ENCODE data around the gene SCN10A.

SCN10A gene

GRCh38 chr3:38828681-38829080, 12.7 kb upstream of the SCN10A start:
- Histone ChIP-seq H3K9ac (ENCODE audit: low read depth, low read length) (no peak overlapping the region), H3K27me3 (ENCODE audit: insufficient read depth, low read length) (no peaks in the 10 kb centered on the region), H3K36me3 (ENCODE audit: insufficient read depth, low read length) (no peaks in the 10 kb centered on the region), H3K4me1 (ENCODE audit: insufficient read depth, low read length) (peaks cover 4% of the 10 kb centered on the region; the same call in 1 of the 2 replicates), H3K9me3 (ENCODE audit: insufficient read depth, low read depth, low read length) (no peaks in the 10 kb centered on the region), H3K4me3 (ENCODE audit: low read length) (no peak overlapping the region), H3K27ac (ENCODE audit: low read depth, low read length) (no peak overlapping the region)
- 95% methylated on average over 4 of the region's 4 CpGs for WGBS

DNA sequence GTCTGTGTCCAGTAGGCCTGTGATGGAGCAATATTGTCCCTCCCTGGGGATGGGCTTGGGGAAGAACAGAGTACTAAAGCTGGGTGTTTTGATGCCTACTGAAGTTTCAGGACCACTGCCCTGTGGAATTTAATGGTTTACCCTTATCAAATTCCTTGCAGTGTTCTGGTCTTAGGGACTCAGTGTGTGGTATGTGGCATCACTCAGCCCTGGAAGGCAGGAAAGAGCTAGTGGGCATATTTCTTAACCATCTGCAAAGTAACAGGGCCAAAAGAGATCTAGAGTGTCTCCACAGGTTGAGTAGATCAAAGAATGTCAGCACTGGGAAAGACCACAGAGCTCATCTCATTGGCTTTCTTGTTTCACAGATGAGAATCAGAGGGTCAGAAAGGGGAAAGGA, 11.8 kb upstream of the SCN10A start:
- Histone ChIP-seq H3K9me3 (ENCODE audit: insufficient read depth, low read depth, low read length) (no peaks in the 10 kb centered on the region), H3K36me3 (ENCODE audit: insufficient read depth, low read length) (no peaks in the 10 kb centered on the region), H3K4me1 (ENCODE audit: insufficient read depth, low read length) (peaks cover 4% of the 10 kb centered on the region; the same call in 1 of the 2 replicates), H3K4me3 (ENCODE audit: low read length) (no peak overlapping the region), H3K27ac (ENCODE audit: low read depth, low read length) (no peak overlapping the region), H3K9ac (ENCODE audit: low read depth, low read length) (no peak overlapping the region), H3K27me3 (ENCODE audit: insufficient read depth, low read length) (no peaks in the 10 kb centered on the region)

GRCh38 chr3:38826001-38826400, 10.0 kb upstream of the SCN10A start:
- Histone ChIP-seq H3K9ac (ENCODE audit: low read depth, low read length) (no peak overlapping the region), H3K9me3 (ENCODE audit: insufficient read depth, low read depth, low read length) (no peaks in the 10 kb centered on the region), H3K27ac (ENCODE audit: low read depth, low read length) (no peak overlapping the region), H3K27me3 (ENCODE audit: insufficient read depth, low read length) (no peaks in the 10 kb centered on the region), H3K36me3 (ENCODE audit: insufficient read depth, low read length) (no peaks in the 10 kb centered on the region), H3K4me3 (ENCODE audit: low read length) (no peak overlapping the region), H3K4me1 (ENCODE audit: insufficient read depth, low read length) (peaks cover 4% of the 10 kb centered on the region; the same call in 1 of the 2 replicates)
- 95% methylated on average over 2 of the region's 2 CpGs for WGBS

DNA sequence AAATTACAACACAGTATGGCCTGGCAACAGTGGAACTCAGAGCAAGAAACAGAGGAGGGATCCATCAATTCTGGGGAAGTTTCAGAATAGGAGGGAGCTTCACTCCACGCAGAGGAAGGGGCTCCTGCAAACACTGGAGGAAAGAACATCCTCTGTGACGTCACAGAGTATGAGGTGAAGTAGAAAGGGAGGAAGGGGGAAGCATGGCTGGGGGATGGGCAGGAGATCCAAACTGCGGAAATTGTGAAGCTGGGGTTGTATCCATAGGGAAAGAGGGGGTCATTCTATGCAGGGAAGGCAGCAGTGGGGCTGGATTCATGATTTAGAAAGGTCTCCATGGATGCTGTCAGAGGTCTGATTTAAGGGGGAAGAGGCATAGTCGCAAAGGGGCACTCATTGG, 8.3 kb upstream of the SCN10A start:
- Histone ChIP-seq H3K36me3 (ENCODE audit: insufficient read depth, low read length) (no peaks in the 10 kb centered on the region), H3K9ac (ENCODE audit: low read depth, low read length) (no peak overlapping the region), H3K27ac (ENCODE audit: low read depth, low read length) (no peak overlapping the region), H3K4me3 (ENCODE audit: low read length) (no peak overlapping the region), H3K27me3 (ENCODE audit: insufficient read depth, low read length) (no peaks in the 10 kb centered on the region), H3K9me3 (ENCODE audit: insufficient read depth, low read depth, low read length) (no peaks in the 10 kb centered on the region), H3K4me1 (ENCODE audit: insufficient read depth, low read length) (peaks cover 4% of the 10 kb centered on the region; the same call in 1 of the 2 replicates)
- 89% methylated on average over 4 of the region's 4 CpGs for WGBS

DNA sequence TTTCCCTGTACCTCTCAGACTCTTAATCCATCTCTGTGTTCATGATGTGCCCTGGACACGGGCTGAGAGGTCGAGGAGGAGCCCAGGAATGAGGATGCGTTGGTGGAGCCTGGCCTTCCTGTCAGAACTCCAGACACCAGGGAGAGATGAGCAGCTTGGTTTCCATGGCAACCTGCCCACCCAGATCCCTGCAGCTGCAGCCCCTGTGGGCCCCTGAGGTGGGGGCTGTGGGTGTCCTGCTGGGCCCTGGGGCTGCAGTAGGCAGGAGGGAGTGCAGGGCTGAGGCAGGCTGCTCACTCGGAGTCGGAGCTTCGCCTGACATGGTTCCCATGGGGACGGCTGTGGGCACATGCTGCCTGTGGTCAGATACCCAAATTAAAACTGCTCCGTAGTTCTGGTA, 7.7 kb upstream of the SCN10A start:
- WGBS: 87% methylated on average over 8 of the region's 8 CpGs
- H3K9me3 ChIP-seq (ENCODE audit: insufficient read depth, low read depth, low read length): no peaks in the 10 kb centered on the region
- no peak overlapping the region for H3K9ac ChIP-seq (ENCODE audit: low read depth, low read length)
- no peaks in the 10 kb centered on the region for H3K4me1 ChIP-seq (ENCODE audit: insufficient read depth, low read length)
- no peak overlapping the region for H3K4me3 ChIP-seq (ENCODE audit: low read length)
- no peaks in the 10 kb centered on the region for H3K27me3 ChIP-seq (ENCODE audit: insufficient read depth, low read length)
- no peaks in the 10 kb centered on the region for H3K36me3 ChIP-seq (ENCODE audit: insufficient read depth, low read length)
- no peak overlapping the region for H3K27ac ChIP-seq (ENCODE audit: low read depth, low read length)

DNA sequence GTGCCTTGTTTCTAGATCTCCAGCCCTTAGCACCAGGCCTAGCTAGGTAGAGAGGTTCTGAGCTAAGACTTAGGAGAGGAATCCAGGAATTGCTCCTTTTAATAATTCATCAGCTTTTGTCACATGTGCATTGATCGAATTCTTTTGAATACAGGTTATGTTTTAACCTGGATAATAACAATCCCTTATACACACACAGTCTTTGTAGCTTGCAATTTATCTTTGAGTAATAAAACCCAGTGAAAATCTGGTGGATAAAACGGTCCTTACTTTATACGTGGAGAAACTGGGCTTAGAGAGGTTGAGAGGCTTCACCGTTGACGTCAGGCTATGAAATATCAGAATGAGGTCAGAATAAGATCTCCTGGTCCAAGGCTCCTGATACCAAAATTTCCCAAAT, 7.2 kb upstream of the SCN10A start:
- H3K4me1 ChIP-seq (ENCODE audit: insufficient read depth, low read length): no peaks in the 10 kb centered on the region
- H3K27me3 ChIP-seq (ENCODE audit: insufficient read depth, low read length): no peaks in the 10 kb centered on the region
- H3K9ac ChIP-seq (ENCODE audit: low read depth, low read length): no peak overlapping the region
- H3K27ac ChIP-seq (ENCODE audit: low read depth, low read length): no peak overlapping the region
- no peaks in the 10 kb centered on the region for H3K9me3 ChIP-seq (ENCODE audit: insufficient read depth, low read depth, low read length)
- H3K36me3 ChIP-seq (ENCODE audit: insufficient read depth, low read length): no peaks in the 10 kb centered on the region
- WGBS: 94% methylated on average over 5 of the region's 5 CpGs
- H3K4me3 ChIP-seq (ENCODE audit: low read length): no peak overlapping the region

DNA sequence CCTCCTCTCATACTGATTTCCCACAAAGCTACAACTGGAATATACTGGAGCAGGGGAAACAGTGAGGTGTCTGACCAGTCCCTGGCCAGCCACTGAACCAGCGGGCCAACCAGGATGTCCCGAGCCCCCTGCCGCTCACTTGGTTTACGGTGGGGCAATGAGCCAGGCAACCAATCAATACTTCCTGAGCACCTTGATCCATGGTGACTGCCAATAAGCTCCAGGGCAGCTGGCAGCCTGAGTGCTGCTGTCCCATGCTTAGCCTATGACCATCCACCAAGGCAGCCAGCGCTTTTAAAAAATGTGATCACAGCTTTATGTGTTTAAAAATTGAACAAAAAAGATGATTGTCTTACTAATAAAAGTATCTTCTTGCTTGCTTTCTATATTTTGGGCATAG, 4.2 kb downstream of the SCN10A start:
- whole genome bisulfite sequencing: 80% methylated on average over 5 of the region's 5 CpGs
- Histone ChIP-seq H3K27me3 (ENCODE audit: insufficient read depth, low read length) (peaks cover 7% of the 10 kb centered on the region), H3K4me1 (ENCODE audit: insufficient read depth, low read length) (no peaks in the 10 kb centered on the region; the same call in 1 of the 2 replicates), H3K4me3 (ENCODE audit: low read length) (no peak overlapping the region), H3K27ac (ENCODE audit: low read depth, low read length) (no peak overlapping the region), H3K36me3 (ENCODE audit: insufficient read depth, low read length) (no peaks in the 10 kb centered on the region), H3K9me3 (ENCODE audit: insufficient read depth, low read depth, low read length) (no peaks in the 10 kb centered on the region), H3K9ac (ENCODE audit: low read depth, low read length) (no peak overlapping the region)

DNA sequence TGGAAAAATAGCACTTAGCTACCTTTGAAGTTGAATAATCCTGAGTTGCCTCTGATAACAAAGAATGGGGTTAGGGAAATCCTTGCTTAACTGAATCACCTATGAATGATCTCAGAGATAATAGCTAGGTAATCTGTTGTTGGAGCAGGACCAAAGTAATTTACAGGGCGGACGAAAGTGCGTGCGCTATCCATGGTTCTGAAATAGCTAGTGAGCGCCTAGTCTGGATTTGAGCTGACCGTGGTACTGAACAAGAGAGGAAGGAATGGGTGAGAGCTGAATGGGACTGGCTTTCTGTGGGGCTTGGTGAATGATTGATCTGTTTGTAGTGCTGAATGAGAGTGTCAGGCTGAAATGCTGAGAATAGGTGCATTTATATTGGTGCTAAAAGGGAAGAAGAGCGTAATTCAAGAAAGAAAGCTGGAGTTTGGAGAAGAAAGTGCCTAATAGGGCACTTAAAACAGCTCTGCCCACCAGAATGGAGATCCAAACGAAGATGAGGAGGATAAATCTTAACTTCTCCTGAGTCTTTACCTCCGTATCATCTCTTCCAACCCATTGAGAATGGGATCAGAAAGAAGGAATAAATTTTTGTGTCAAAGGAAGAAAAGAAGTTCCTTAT, 10.1 kb downstream of the SCN10A start:
- 4% methylated on average over 7 of the region's 9 CpGs for WGBS
- Histone ChIP-seq H3K27me3 (ENCODE audit: insufficient read depth, low read length) (peaks cover 17% of the 10 kb centered on the region), H3K9ac (ENCODE audit: low read depth, low read length) (no peak overlapping the region)

GRCh38 chr3:38805004-38805403, 11.0 kb downstream of the SCN10A start:
- 0 out of 2 replicates have a peak, but pooled peaks cover 10% of the 10 kb centered on the region for H3K4me1 ChIP-seq (ENCODE audit: insufficient read depth, low read length)
- peaks cover 17% of the 10 kb centered on the region for H3K27me3 ChIP-seq (ENCODE audit: insufficient read depth, low read length)
- no peak overlapping the region for H3K9ac ChIP-seq (ENCODE audit: low read depth, low read length)
- H3K36me3 ChIP-seq (ENCODE audit: insufficient read depth, low read length): no peaks in the 10 kb centered on the region
- H3K4me3 ChIP-seq (ENCODE audit: low read length): no peak overlapping the region
- 85% methylated on average over 1 of the region's 1 CpG for WGBS
- no peak overlapping the region for H3K27ac ChIP-seq (ENCODE audit: low read depth, low read length)
- no peaks in the 10 kb centered on the region for H3K9me3 ChIP-seq (ENCODE audit: insufficient read depth, low read depth, low read length)

More for the DNA sequence above, 10.1 kb downstream of the SCN10A start:
- Histone ChIP-seq H3K36me3 (ENCODE audit: insufficient read depth, low read length) (no peaks in the 10 kb centered on the region), H3K9me3 (ENCODE audit: insufficient read depth, low read depth, low read length) (no peaks in the 10 kb centered on the region), H3K4me1 (ENCODE audit: insufficient read depth, low read length) (0 out of 2 replicates have a peak, but pooled peaks cover 4% of the 10 kb centered on the region), H3K27ac (ENCODE audit: low read depth, low read length) (no peak overlapping the region), H3K4me3 (ENCODE audit: low read length) (no peak overlapping the region)

DNA sequence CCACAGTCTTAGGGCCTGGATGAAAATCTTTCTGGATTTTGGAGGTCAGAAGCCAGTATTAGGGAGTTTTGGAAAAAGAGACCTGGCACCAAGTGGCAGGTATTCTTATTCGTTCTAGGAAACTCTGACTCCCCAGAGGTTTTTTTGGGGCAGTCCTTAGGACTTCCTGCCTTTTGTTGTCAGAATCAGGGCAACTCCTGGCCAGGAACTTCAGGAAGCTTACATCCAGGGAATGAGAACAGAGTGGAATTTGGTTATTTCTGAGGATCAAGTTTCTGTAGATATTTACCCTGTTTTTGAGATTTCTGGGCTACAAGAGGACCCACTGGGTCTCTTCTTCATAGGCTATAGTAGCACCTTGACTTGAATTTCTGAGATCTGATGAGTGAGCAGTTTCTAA, 15.5 kb downstream of the SCN10A start:
- 55% methylated on average over 1 of the region's 1 CpG for WGBS
- no peak overlapping the region for H3K9ac ChIP-seq (ENCODE audit: low read depth, low read length)
- H3K27ac ChIP-seq (ENCODE audit: low read depth, low read length): no peak overlapping the region
- H3K9me3 ChIP-seq (ENCODE audit: insufficient read depth, low read depth, low read length): no peaks in the 10 kb centered on the region
- H3K36me3 ChIP-seq (ENCODE audit: insufficient read depth, low read length): no peaks in the 10 kb centered on the region
- peaks cover 14% of the 10 kb centered on the region; the same call in 1 of the 2 replicates for H3K27me3 ChIP-seq (ENCODE audit: insufficient read depth, low read length)
- H3K4me1 ChIP-seq (ENCODE audit: insufficient read depth, low read length): 0 out of 2 replicates have a peak, but pooled peaks cover 10% of the 10 kb centered on the region
- H3K4me3 ChIP-seq (ENCODE audit: low read length): no peak overlapping the region

- no peak overlapping the region for H3K4me3 ChIP-seq (ENCODE audit: low read length)
- 94% methylated on average over 7 of the region's 8 CpGs for WGBS
These were observed 22.3 kb downstream of the SCN10A start for GRCh38 chr3:38793721-38794120.

GRCh38 chr3:38792983-38793382, 23.0 kb downstream of the SCN10A start:
- Histone ChIP-seq H3K27ac (ENCODE audit: low read depth, low read length) (no peak overlapping the region), H3K9ac (ENCODE audit: low read depth, low read length) (no peak overlapping the region), H3K4me3 (ENCODE audit: low read length) (no peak overlapping the region), H3K4me1 (ENCODE audit: insufficient read depth, low read length) (no peaks in the 10 kb centered on the region), H3K9me3 (ENCODE audit: insufficient read depth, low read depth, low read length) (no peaks in the 10 kb centered on the region), H3K27me3 (ENCODE audit: insufficient read depth, low read length) (peaks cover 4% of the 10 kb centered on the region; the same call in 1 of the 2 replicates), H3K36me3 (ENCODE audit: insufficient read depth, low read length) (no peaks in the 10 kb centered on the region)
- no CpG with 5 or more reads among the region's 1 CpG for WGBS

More at GRCh38 chr3:38793721-38794120, 22.3 kb downstream of the SCN10A start:
- no peak overlapping the region for H3K27ac ChIP-seq (ENCODE audit: low read depth, low read length)
- no peak overlapping the region for H3K9ac ChIP-seq (ENCODE audit: low read depth, low read length)
- H3K9me3 ChIP-seq (ENCODE audit: insufficient read depth, low read depth, low read length): no peaks in the 10 kb centered on the region
- peaks cover 4% of the 10 kb centered on the region; the same call in 1 of the 2 replicates for H3K27me3 ChIP-seq (ENCODE audit: insufficient read depth, low read length)
- H3K36me3 ChIP-seq (ENCODE audit: insufficient read depth, low read length): no peaks in the 10 kb centered on the region
- no peaks in the 10 kb centered on the region for H3K4me1 ChIP-seq (ENCODE audit: insufficient read depth, low read length)
